Stomach (tissue), 9 donors: ENCODE measurements around the gene RHOT2. TPM values are rescaled to one million over a fixed set of nuclear protein-coding genes. Genes with fewer than 3 reads are reported as not detected.
"Not testable (repeated sequence)": the region's sequence is repeated elsewhere in the genome, so short reads cannot be mapped to it uniquely, and the experiment has no call there.

Source experiments
- DNase-seq, 2 donors: peaks; one replicate each; pipeline versions ENCODE4 v3.0.0 to v3.0.0-alpha.2; 2013 to 2019
- H3K27ac ChIP-seq, 5 donors: fragments of 200-600 bp in 4 of 5; sonication (generic) in 4 of 5; one replicate each; pipeline ENCODE4 v1.5.1; 2013 to 2019; ENCODE audit warnings: mild to moderate bottlenecking in 1 of 5, moderate library complexity in 1 of 5
- H3K27me3 ChIP-seq, 3 donors: fragments of 200-600 bp; sonication (generic); one replicate each; pipeline ENCODE4 v1.5.1; 2017 to 2019; ENCODE audit warnings: mixed run types in 1 of 3
- H3K36me3 ChIP-seq, 4 donors: fragments of 200-600 bp; sonication (generic); 1 replicate in 3 of 4; 2 replicates in 1 of 4; pipeline ENCODE4 v1.5.1; 2016 to 2019
- H3K4me1 ChIP-seq, 4 donors: fragments of 200-600 bp; sonication (generic); one replicate each; pipeline ENCODE4 v1.5.1; 2016 to 2019
- H3K4me3 ChIP-seq, 4 donors: fragments of 200-600 bp; sonication (generic) in 3 of 4; one replicate each; pipeline ENCODE4 v1.5.1; 2016 to 2019; ENCODE audit warnings: mild to moderate bottlenecking in 1 of 4
- H3K9me3 ChIP-seq, 4 donors: fragments of 200-600 bp; sonication (generic); one replicate each; pipeline ENCODE4 v1.5.1; 2016 to 2019
- EP300 ChIP-seq: sonication (generic); formaldehyde crosslinking; IDR thresholded peaks from one replicate; pipeline ENCODE4 v1.6.1; 2017; ENCODE audit warnings: antibody characterized with exemption
- POLR2A ChIP-seq, 4 donors: fragments of 450-650 bp; IDR thresholded peaks; one replicate each; pipeline ENCODE4 v1.6.1; 2016; ENCODE audit warnings: antibody characterized with exemption in 4 of 4, control low read depth in 2 of 4, mild to moderate bottlenecking in 1 of 4, moderate library complexity in 1 of 4
- POLR2AphosphoS5 ChIP-seq, 3 donors: sonication (generic); formaldehyde crosslinking; IDR thresholded peaks; one replicate each; pipeline ENCODE4 v1.6.1; 2016; ENCODE audit warnings: antibody characterized with exemption in 3 of 3
- WGBS, 5 donors: extraction: QIAGEN DNeasy Blood & Tissue Kit in 3 of 5; methylation state at CpG; one replicate each; pipeline versions ENCODE4 v1.1.5 to v1.1.7; 2013 to 2018; 5-methylcytosine and 5-hydroxymethylcytosine counted together
- intact Hi-C: fragments of 100-400 bp; cut with DNase I; formaldehyde crosslinking; loops from one replicate; pipeline ENCODE4 v1.15.1; 2023; ENCODE audit warnings: low total_unique reads
- polyA plus RNA-seq, 3 donors: library from polyadenylated mRNA; stranded (reverse); fragments of 200-250 nt; gene quantifications; one replicate each; pipeline ENCODE4 v1.2.3, GENCODE V29; 2013
- total RNA-seq, 5 donors: library from RNA; depleted of rRNA; stranded (reverse); fragments of >200 nt; gene quantifications; one replicate each; pipeline versions ENCODE4 v1.1.0 to v1.2.3, GENCODE V29; 2014 to 2016
- TF ChIP-seq, protein P1 (sequence below), 7 experiments: fragments of 450-650 bp in 4 of 7; fragments of 200-600 bp in 3 of 7; sonication (generic) in 3 of 7; IDR thresholded peaks; one replicate each; pipeline ENCODE4 v1.5.1; 2016 to 2019; ENCODE audit warnings: antibody characterized with exemption in 7 of 7, control low read depth in 2 of 7, mild to moderate bottlenecking in 1 of 7
- donor health status: healthy with polysubstance abuse.
- donor health status: Bipolar disorder and iron deficiency.
- donor health status: healthy.

Gene RHOT2
- total and polyA plus RNA-seq, 8 donors: 41.5 to 574 (median 117) TPM

DNA sequence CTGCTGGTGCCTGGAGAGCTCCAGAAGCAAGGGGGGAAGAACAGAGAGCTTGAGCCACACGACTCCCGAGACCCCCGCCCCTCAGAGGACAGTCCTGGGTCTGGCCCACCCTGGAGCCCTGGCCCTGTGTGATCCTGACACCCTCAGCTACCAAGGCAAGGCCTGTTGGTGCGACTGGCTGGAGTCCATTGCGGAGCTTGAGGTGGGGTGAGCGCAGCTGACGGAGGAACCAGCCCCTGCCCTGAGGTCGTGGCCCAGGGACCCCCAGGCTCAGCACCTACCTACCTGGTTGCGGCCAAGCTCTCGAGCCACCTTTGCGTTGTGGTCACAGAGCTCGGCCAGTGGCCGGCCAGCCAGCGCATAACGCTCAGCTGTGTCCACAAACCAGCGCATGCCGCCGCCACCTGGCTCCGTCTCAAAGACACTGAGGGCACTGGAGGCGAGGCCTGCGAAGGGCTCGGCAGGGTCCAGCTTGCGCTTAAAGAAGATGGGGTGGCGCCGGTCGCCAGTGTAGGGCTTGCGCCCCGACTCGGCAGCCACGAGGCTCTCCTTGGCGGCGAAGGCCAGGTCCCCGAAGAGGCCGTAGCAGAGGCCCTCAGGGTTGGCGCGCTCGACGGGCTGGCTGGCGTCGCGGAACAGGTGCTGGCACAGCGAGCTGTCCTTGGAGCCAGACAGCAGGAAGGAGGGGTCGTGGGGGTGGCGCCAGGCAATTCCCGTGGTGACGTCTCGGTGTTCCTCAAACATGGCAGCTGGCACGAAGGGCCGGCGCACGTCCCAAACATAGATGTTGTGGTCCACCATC is 18.7 kb downstream of the RHOT2 start:
- Histone ChIP-seq H3K27me3 (peaks cover 0 to 6% (median 0%) of the 10 kb centered on the region in 3 donors), H3K9me3 (no peaks in the 10 kb centered on the region), H3K36me3 (peaks cover 27 to 49% (median 36%) of the 10 kb centered on the region in 4 donors), H3K4me3 (no peak overlapping the region), H3K4me1 (peaks cover 53 to 80% (median 73%) of the 10 kb centered on the region in 4 donors), H3K27ac (no peak overlapping the region)
- DNase-seq: no peak
- TF ChIP-seq, protein P1, sequence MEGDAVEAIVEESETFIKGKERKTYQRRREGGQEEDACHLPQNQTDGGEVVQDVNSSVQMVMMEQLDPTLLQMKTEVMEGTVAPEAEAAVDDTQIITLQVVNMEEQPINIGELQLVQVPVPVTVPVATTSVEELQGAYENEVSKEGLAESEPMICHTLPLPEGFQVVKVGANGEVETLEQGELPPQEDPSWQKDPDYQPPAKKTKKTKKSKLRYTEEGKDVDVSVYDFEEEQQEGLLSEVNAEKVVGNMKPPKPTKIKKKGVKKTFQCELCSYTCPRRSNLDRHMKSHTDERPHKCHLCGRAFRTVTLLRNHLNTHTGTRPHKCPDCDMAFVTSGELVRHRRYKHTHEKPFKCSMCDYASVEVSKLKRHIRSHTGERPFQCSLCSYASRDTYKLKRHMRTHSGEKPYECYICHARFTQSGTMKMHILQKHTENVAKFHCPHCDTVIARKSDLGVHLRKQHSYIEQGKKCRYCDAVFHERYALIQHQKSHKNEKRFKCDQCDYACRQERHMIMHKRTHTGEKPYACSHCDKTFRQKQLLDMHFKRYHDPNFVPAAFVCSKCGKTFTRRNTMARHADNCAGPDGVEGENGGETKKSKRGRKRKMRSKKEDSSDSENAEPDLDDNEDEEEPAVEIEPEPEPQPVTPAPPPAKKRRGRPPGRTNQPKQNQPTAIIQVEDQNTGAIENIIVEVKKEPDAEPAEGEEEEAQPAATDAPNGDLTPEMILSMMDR (IDR thresholded peaks at IDR 0.05): no peak
- TF ChIP-seq EP300 (no peak), POLR2A (IDR thresholded peaks at IDR 0.05) (no peak), POLR2AphosphoS5 (IDR thresholded peaks at IDR 0.05) (no peak)
- 91 to 94% (median 93%) methylated on average over 48 to 51 of the region's 51 CpGs; no CpG with 5 or more reads in 1 of the 5 donors for WGBS, 5 donors
- intact Hi-C loops: no loop called here

DNA sequence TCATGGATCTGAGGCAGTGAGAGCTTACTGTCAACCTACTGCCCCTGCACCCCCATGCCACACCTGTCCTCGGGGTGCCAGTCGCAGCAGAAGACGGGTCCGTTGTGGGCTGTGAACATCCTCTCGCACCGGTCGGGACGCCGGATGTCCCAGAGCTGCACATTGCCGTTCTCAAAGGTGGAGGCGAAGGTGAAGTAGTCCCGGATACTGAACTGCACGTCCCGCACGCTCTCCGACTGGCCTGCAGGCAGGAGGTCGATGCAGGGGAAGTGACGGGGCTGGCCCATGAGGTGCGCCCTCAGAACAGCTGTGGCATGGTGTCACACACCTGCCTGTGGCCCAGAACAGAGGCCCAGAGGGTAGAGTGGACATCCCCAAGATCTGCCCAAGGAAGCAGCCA is 19.6 kb downstream of the RHOT2 start:
- DNase-seq: no peak
- intact Hi-C loops: no loop called here
- Histone ChIP-seq H3K4me3 (no peak overlapping the region), H3K4me1 (peaks cover 45 to 72% (median 65%) of the 10 kb centered on the region in 4 donors), H3K27ac (no peak overlapping the region), H3K9me3 (no peaks in the 10 kb centered on the region), H3K36me3 (peaks cover 19 to 41% (median 28%) of the 10 kb centered on the region in 4 donors), H3K27me3 (peaks cover 0 to 14% (median 0%) of the 10 kb centered on the region in 3 donors)
- TF ChIP-seq POLR2A (IDR thresholded peaks at IDR 0.05) (no peak), EP300 (no peak), POLR2AphosphoS5 (IDR thresholded peaks at IDR 0.05) (no peak)
- TF ChIP-seq, protein P1 (IDR thresholded peaks at IDR 0.05): no peak
- WGBS, 5 donors: 88 to 93% (median 91%) methylated on average over 16 to 19 of the region's 19 CpGs

DNA sequence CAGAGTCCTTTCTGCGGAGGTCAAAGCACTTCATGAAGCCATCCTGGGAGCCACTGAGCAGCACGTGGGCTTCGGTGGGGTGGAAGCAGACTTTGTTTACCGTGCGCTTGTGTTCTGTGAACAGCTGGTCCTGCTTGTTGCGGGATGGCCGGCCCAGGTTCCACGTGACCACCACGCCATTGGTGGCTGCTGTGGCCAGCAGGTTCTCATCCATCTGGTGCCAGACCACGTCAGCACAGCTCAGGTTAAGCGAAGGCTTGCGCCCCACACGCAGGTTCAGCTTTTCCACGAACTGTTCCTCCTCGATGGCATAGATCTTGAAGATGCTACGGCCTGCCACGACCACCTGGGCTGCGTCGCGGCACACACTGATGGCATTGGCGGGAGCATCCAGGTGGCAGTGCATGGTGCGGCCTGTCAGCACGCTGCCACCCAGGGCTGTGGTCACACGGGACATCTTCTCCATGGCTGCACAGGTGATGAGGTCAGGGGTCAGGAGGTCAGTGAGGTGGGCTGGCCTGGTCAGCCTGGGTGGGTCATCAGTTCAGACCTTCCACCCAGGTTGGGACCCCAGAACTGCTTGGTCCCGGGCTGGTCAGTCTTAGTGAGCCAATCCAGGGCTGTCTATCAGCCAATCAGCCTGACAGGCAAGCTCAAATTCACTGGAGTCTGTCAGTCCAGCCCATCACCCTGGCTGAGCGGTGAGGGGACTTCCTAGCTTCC is 21.4 kb downstream of the RHOT2 start:
- H3K27me3 ChIP-seq: peaks cover 6 to 32% (median 18%) of the 10 kb centered on the region in 3 donors
- DNase-seq: no peak
- 76 to 85% (median 82%) methylated on average over 26 of the region's 26 CpGs for WGBS, 5 donors
- TF ChIP-seq, protein P1 (IDR thresholded peaks at IDR 0.05): no peak
- TF ChIP-seq EP300 (no peak), POLR2A (IDR thresholded peaks at IDR 0.05) (no peak), POLR2AphosphoS5 (IDR thresholded peaks at IDR 0.05) (no peak)
- peak overlapping the region in 4 of 5 donors; percentile 84 to 92 (median 90) for H3K27ac ChIP-seq
- intact Hi-C loops: no loop called here
- peaks cover 36 to 66% (median 58%) of the 10 kb centered on the region in 4 donors for H3K4me1 ChIP-seq
- no peaks in the 10 kb centered on the region for H3K9me3 ChIP-seq
- peak overlapping the region; percentile 82 to 98 (median 88) for H3K4me3 ChIP-seq
- peaks cover 10 to 32% (median 20%) of the 10 kb centered on the region in 4 donors for H3K36me3 ChIP-seq

DNA sequence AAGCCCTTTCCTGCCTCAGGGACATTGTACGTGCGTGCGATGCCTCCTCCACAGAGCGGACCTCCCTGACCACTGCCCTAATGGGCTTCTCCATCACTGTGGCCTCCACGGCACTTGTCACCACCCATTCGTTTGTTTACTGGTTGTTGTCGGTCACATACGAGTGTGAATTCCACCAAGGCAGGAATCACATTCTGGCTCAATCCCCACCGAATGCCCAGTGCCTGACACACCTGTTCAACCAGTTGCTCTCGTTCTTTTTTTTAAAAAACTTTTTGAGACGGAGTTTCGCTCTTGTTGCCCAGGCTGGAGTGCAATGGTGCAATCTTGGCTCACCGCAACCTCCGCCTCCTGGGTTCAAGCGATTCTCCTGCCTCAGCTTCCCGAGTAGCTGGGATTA is 23.3 kb downstream of the RHOT2 start:
- peaks cover 45 to 67% (median 57%) of the 10 kb centered on the region in 4 donors for H3K4me1 ChIP-seq
- 80 to 86% (median 84%) methylated on average over 16 of the region's 16 CpGs for WGBS, 5 donors
- H3K9me3 ChIP-seq, H3K27ac ChIP-seq, DNase-seq, H3K4me3 ChIP-seq, intact Hi-C loops: not testable (repeated sequence)
- H3K36me3 ChIP-seq: peaks cover 10 to 19% (median 17%) of the 10 kb centered on the region in 4 donors
- H3K27me3 ChIP-seq: peaks cover 11 to 52% (median 37%) of the 10 kb centered on the region in 3 donors
